Femur (tissue), 1 donor: ENCODE results near the gene WIPF3.
"Not testable (repeated sequence)": the region's sequence is repeated elsewhere in the genome, so short reads cannot be mapped to it uniquely, and the experiment has no call there.

Source experiments
- DNase-seq: peaks from one replicate; pipeline ENCODE4 v3.0.0-alpha.2; 2017

Gene WIPF3

GRCh38 chr7:29957521-29958310 lies 151.4 kb downstream of the WIPF3 start:
- no peak for DNase-seq

GRCh38 chr7:29958667-29959358 lies 152.5 kb downstream of the WIPF3 start:
- DNase-seq = no peak

- not testable (repeated sequence) for DNase-seq
These were observed 155.3 kb downstream of the WIPF3 start for GRCh38 chr7:29961611-29962010.

GRCh38 chr7:29962035-29962434 lies 155.7 kb downstream of the WIPF3 start:
- DNase-seq = no peak

- DNase-seq = no peak
These were observed 158.7 kb downstream of the WIPF3 start for GRCh38 chr7:29965030-29965429.
